Tibial artery (tissue), 4 donors: ENCODE results near the gene IFITM5.
"Not testable (repeated sequence)": the region's sequence is repeated elsewhere in the genome, so short reads cannot be mapped to it uniquely, and the experiment has no call there.

Experiments
- DNase-seq, 2 donors: peaks; one replicate each; pipeline ENCODE4 v3.0.0-alpha.2; 2019
- H3K27ac ChIP-seq, 2 donors: fragments of 200-600 bp; sonication (generic) in 1 of 2; 1 replicate in 1 of 2; 2 replicates in 1 of 2; pipeline ENCODE4 v1.5.1; 2018 to 2019; ENCODE audit warnings: mild to moderate bottlenecking in 1 of 2
- H3K27me3 ChIP-seq, 2 donors: fragments of 200-600 bp; sonication (generic) in 1 of 2; one replicate each; pipeline versions ENCODE4 v1.5.1 to v1.6.0; 2016 to 2019
- H3K36me3 ChIP-seq, 3 donors: fragments of 200-600 bp; sonication (generic) in 2 of 3; one replicate each; pipeline ENCODE4 v1.5.1; 2016 to 2019; ENCODE audit warnings: mild to moderate bottlenecking in 2 of 3
- H3K4me1 ChIP-seq, 4 donors: fragments of 200-600 bp; sonication (generic) in 2 of 4; 1 replicate in 3 of 4; 2 replicates in 1 of 4; pipeline ENCODE4 v1.5.1; 2016 to 2019
- H3K4me3 ChIP-seq, 2 donors: fragments of 200-600 bp; sonication (generic) in 1 of 2; 1 replicate in 1 of 2; 2 replicates in 1 of 2; pipeline ENCODE4 v1.5.1; 2018 to 2019; ENCODE audit warnings: mild to moderate bottlenecking in 2 of 2
- H3K9me3 ChIP-seq, 3 donors: fragments of 200-600 bp; sonication (generic) in 1 of 3; one replicate each; pipeline ENCODE4 v1.5.1; 2016 to 2019
- CTCF ChIP-seq, 2 experiments: fragments of 200-600 bp in 1 of 2; fragments of 450-650 bp in 1 of 2; IDR thresholded peaks; one replicate each; pipeline ENCODE4 v1.5.1; 2017 to 2019; ENCODE audit warnings: antibody characterized with exemption in 2 of 2, mild to moderate bottlenecking in 1 of 2, moderate library complexity in 1 of 2
- intact Hi-C: fragments of 100-400 bp; cut with DNase I; formaldehyde crosslinking; loops from one replicate; pipeline ENCODE4 v1.15.0; 2023; ENCODE audit warnings: low total_unique reads

Gene IFITM5

GRCh38 chr11:316031-316701 is 16.8 kb upstream of the IFITM5 start:
- Histone ChIP-seq H3K9me3 (no peaks in the 10 kb centered on the region), H3K36me3 (no peaks in the 10 kb centered on the region), H3K4me3 (peak overlapping the region; percentile 50 to 51), H3K27ac (peak overlapping the region; percentile 14 to 30), H3K27me3 (peaks cover 0 to 11% of the 10 kb centered on the region in 2 donors), H3K4me1 (peaks cover 0 to 31% (median 18%) of the 10 kb centered on the region in 4 donors)
- no peak for TF ChIP-seq CTCF (IDR thresholded peaks at IDR 0.05)
- intact Hi-C loops: no loop called here
- DNase-seq: peak; percentile 21 to 67

GRCh38 chr11:315516-315994 is 16.2 kb upstream of the IFITM5 start:
- Histone ChIP-seq H3K36me3 (no peaks in the 10 kb centered on the region), H3K9me3 (no peaks in the 10 kb centered on the region), H3K4me1 (peaks cover 0 to 29% (median 17%) of the 10 kb centered on the region in 4 donors), H3K27me3 (peaks cover 0 to 11% of the 10 kb centered on the region in 2 donors), H3K27ac (peak overlapping the region; percentile 14 to 30), H3K4me3 (peak overlapping the region; percentile 50 to 51)
- intact Hi-C loops: no loop called here
- DNase-seq: peak in 1 of 2 donors; percentile 21
- TF ChIP-seq CTCF (IDR thresholded peaks at IDR 0.05): no peak

GRCh38 chr11:315051-315481 is 15.7 kb upstream of the IFITM5 start:
- no peak for TF ChIP-seq CTCF (IDR thresholded peaks at IDR 0.05)
- peak overlapping the region; percentile 30 to 37 for H3K27ac ChIP-seq
- peaks cover 0 to 11% of the 10 kb centered on the region in 2 donors for H3K27me3 ChIP-seq
- intact Hi-C loops: no loop called here
- H3K4me1 ChIP-seq: peaks cover 0 to 30% (median 17%) of the 10 kb centered on the region in 4 donors
- H3K4me3 ChIP-seq: peak overlapping the region; percentile 50 to 51
- no peaks in the 10 kb centered on the region for H3K36me3 ChIP-seq
- no peak for DNase-seq
- H3K9me3 ChIP-seq: no peaks in the 10 kb centered on the region

GRCh38 chr11:314554-314875 is 15.2 kb upstream of the IFITM5 start:
- Histone ChIP-seq H3K4me3 (peak overlapping the region; percentile 50 to 51), H3K27me3 (peaks cover 0 to 11% of the 10 kb centered on the region in 2 donors), H3K27ac (peak overlapping the region; percentile 37 to 64), H3K4me1 (peaks cover 0 to 35% (median 22%) of the 10 kb centered on the region in 4 donors)
- H3K9me3 ChIP-seq, H3K36me3 ChIP-seq, DNase-seq, intact Hi-C loops: not testable (repeated sequence)

GRCh38 chr11:313787-314553 is 14.6 kb upstream of the IFITM5 start, which contains the start of gene IFITM1:
Gene IFITM1, plus strand, starts transcription at chr11:314040. Its CDS starts 131 bp downstream, at chr11:314171.
- Histone ChIP-seq H3K27me3 (peaks cover 0 to 11% of the 10 kb centered on the region in 2 donors), H3K4me1 (peaks cover 0 to 41% (median 27%) of the 10 kb centered on the region in 4 donors), H3K4me3 (peak within 1 kb of the TSS; percentile 50 to 51), H3K27ac (peak within 1 kb of the TSS; percentile 37 to 64), H3K9me3 (no peaks in the 10 kb centered on the region), H3K36me3 (no peaks in the 10 kb centered on the region)
- intact Hi-C loops: no loop called here
- no peak for DNase-seq
- TF ChIP-seq CTCF (IDR thresholded peaks at IDR 0.05): no peak
